ENCODE results near the gene PPID. TPM values are rescaled to one million over a fixed set of nuclear protein-coding genes. Genes with fewer than 3 reads are reported as not detected.

PPID gene
- 10 to 100 TPM; 30.2 to 32.0 TPM for total RNA-seq
- 10 to 100 TPM; 49.4 to 54.8 TPM for polyA plus RNA-seq

DNA sequence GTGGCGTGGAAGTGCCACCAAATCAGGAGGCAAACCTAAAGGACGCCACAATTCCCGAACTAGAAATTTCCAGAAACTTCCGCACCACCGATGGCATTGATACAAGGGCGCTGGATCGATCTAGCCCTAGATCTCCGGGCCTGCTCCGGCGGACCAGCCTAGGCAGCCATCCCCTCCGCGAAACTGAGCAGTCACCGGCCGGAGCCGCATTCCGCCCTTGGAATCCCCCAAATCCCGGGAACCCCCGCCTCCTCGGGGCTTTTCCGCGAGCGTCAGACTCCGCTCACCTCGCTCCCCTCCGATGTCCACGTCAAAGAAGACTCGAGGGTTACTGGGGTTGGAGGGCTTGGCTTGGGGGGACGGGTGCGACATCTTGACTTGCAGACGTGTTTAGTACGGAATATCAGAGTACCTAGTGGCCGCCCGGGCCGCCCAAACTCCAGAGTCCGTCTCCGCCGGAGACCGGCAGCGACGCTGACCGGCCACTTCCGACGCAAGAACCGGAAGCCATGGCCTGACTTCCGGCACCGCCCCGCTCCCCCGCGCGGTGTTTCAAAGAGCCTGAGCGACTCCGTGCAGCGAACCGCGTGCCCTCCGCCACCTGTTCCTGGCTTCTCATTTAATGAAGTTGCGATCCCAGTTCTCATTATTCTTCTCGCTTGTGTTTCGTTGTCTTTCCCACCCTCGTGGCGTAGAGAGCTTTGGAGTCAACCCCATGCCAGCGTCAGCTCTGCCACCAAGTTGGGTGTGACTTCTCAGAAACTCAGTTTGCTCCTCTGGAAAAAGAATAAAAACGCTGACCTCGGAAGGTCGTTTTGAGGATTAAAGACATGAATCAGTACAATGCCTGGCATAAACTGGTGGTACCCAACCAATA, at the start of gene PPID:
PPID (minus strand) TSS at position 480 of the 877 bp plus-strand sequence; CDS start at position 372, 108 bp downstream.
- Mint-ChIP-seq H3K9me3 (no peaks in the 10 kb centered on the region), H3K27ac (peak within 1 kb of the TSS; percentile 95 to 100 (median 99)), H3K4me3 (peak within 1 kb of the TSS; percentile 95 to 100 (median 98)), H3K36me3 (peaks cover 20 to 46% of the 10 kb centered on the region in 2 donors), H3K4me1 (peaks cover 25 to 45% (median 35%) of the 10 kb centered on the region in 4 donors), H3K27me3 (peaks cover 0 to 4% of the 10 kb centered on the region in 2 donors)
- H3K36me3 ChIP-seq (ENCODE audit: insufficient read depth, low read length): peaks cover 16% of the 10 kb centered on the region
- ChIA-PET CTCF (ENCODE audit: partially characterized antibody) (interaction anchor here (1.1 to 1.5 kb wide), 2 partner anchors 12 to 128 kb away, joined by 4 to 5 read pairs; no protein-coding TSS in a partner anchor), POLR2A (ENCODE audit: partially characterized antibody) (interaction anchor here (1.0 to 1.3 kb wide), 2 partner anchors 8 to 46 kb away, joined by 3 to 8 read pairs; partner anchors contain the start of gene FNIP2)
- intact Hi-C loops (cut with micrococcal nuclease): loop anchor here (1.0 to 2.0 kb wide), 3 partner anchors 46 to 380 kb away; partner anchors contain the start of genes ETFDH, FNIP2 and RAPGEF2
- DNase-seq: peak; percentile 77 to 88 (median 79)
- peaks cover 24% of the 10 kb centered on the region for H3K4me1 ChIP-seq (ENCODE audit: insufficient read depth, low read length)
- H3K9me3 ChIP-seq (ENCODE audit: control insufficient read depth in 1 of 2, low read length in 2 of 2): no peaks in the 10 kb centered on the region
- no peaks in the 10 kb centered on the region for H3K27me3 ChIP-seq (ENCODE audit: insufficient read depth, low read length)
- H3K27ac ChIP-seq (ENCODE audit: low read depth, low read length): peak within 1 kb of the TSS; percentile 93
- peak within 1 kb of the TSS; percentile 63 to 89 for H3K4me3 ChIP-seq (ENCODE audit: low read length in 2 of 2)

- intact Hi-C loops (cut with micrococcal nuclease): loop anchor here (2.0 kb wide), 1 partner anchor 79 kb away; no protein-coding TSS in a partner anchor
- H3K36me3 Mint-ChIP-seq: peaks cover 0 to 5% of the 10 kb centered on the region in 2 donors
- Histone ChIP-seq H3K27me3 (ENCODE audit: insufficient read depth, low read length) (no peaks in the 10 kb centered on the region), H3K27ac (ENCODE audit: low read depth, low read length) (no peak overlapping the region), H3K9me3 (ENCODE audit: control insufficient read depth in 1 of 2, low read length in 2 of 2) (no peaks in the 10 kb centered on the region), H3K4me1 (ENCODE audit: insufficient read depth, low read length) (peaks cover 23% of the 10 kb centered on the region), H3K4me3 (ENCODE audit: low read length in 2 of 2) (no peak overlapping the region), H3K36me3 (ENCODE audit: insufficient read depth, low read length) (no peaks in the 10 kb centered on the region)
- ChIA-PET POLR2A (ENCODE audit: partially characterized antibody) (no interaction called here), CTCF (ENCODE audit: partially characterized antibody) (no interaction called here)
- H3K27me3 Mint-ChIP-seq: no peaks in the 10 kb centered on the region
- H3K4me1 Mint-ChIP-seq: peaks cover 24 to 56% (median 41%) of the 10 kb centered on the region in 4 donors
- DNase-seq: no peak
- H3K27ac Mint-ChIP-seq: peak overlapping the region in 1 of 7 donors; percentile 57
- H3K9me3 Mint-ChIP-seq: peaks cover 0 to 2% (median 0%) of the 10 kb centered on the region in 8 donors
- H3K4me3 Mint-ChIP-seq: peak overlapping the region in 1 of 8 donors; percentile 18
Measured at GRCh38 chr4:158771776-158772175, 48.6 kb upstream of the PPID start.

GRCh38 chr4:158770671-158771070, 47.5 kb upstream of the PPID start:
- Mint-ChIP-seq H3K27ac (peak overlapping the region in 3 of 7 donors; percentile 30 to 90 (median 68)), H3K9me3 (peaks cover 0 to 2% (median 0%) of the 10 kb centered on the region in 8 donors), H3K36me3 (peaks cover 0 to 5% of the 10 kb centered on the region in 2 donors), H3K4me3 (peak overlapping the region in 7 of 8 donors; percentile 14 to 100 (median 97)), H3K27me3 (no peaks in the 10 kb centered on the region), H3K4me1 (peaks cover 24 to 56% (median 41%) of the 10 kb centered on the region in 4 donors)
- no peak for DNase-seq
- intact Hi-C loops (cut with micrococcal nuclease): loop anchor here (2.0 kb wide), 1 partner anchor 80 kb away; no protein-coding TSS in a partner anchor
- ChIA-PET POLR2A (ENCODE audit: partially characterized antibody) (no interaction called here), CTCF (ENCODE audit: partially characterized antibody) (interaction anchor here (0.9 kb wide), 1 partner anchor 18 kb away, joined by 3 read pairs; no protein-coding TSS in a partner anchor)
- no peaks in the 10 kb centered on the region for H3K9me3 ChIP-seq (ENCODE audit: control insufficient read depth in 1 of 2, low read length in 2 of 2)
- no peaks in the 10 kb centered on the region for H3K36me3 ChIP-seq (ENCODE audit: insufficient read depth, low read length)
- no peak overlapping the region for H3K4me3 ChIP-seq (ENCODE audit: low read length in 2 of 2)
- H3K27me3 ChIP-seq (ENCODE audit: insufficient read depth, low read length): no peaks in the 10 kb centered on the region
- H3K4me1 ChIP-seq (ENCODE audit: insufficient read depth, low read length): peaks cover 23% of the 10 kb centered on the region
- H3K27ac ChIP-seq (ENCODE audit: low read depth, low read length): no peak overlapping the region

- Mint-ChIP-seq H3K36me3 (peaks cover 0 to 5% of the 10 kb centered on the region in 2 donors), H3K27me3 (no peaks in the 10 kb centered on the region), H3K27ac (peak overlapping the region; percentile 90 to 99 (median 97)), H3K4me3 (peak overlapping the region; percentile 96 to 100 (median 98)), H3K9me3 (peaks cover 0 to 2% (median 0%) of the 10 kb centered on the region in 8 donors), H3K4me1 (peaks cover 21 to 48% (median 35%) of the 10 kb centered on the region in 4 donors)
- peak; percentile 41 to 53 (median 48) for DNase-seq
- peak overlapping the region; percentile 55 for H3K27ac ChIP-seq (ENCODE audit: low read depth, low read length)
- peaks cover 23% of the 10 kb centered on the region for H3K4me1 ChIP-seq (ENCODE audit: insufficient read depth, low read length)
- intact Hi-C loops (cut with micrococcal nuclease): loop anchor here (1.0 to 2.0 kb wide), 5 partner anchors 9 to 335 kb away; partner anchors contain the start of genes ETFDH and PPID
- POLR2A ChIA-PET (ENCODE audit: partially characterized antibody): interaction anchor here (0.7 to 2.2 kb wide), 8 partner anchors 9 to 131 kb away, joined by 3 to 8 read pairs (median 4); partner anchors contain the start of gene PPID
- no peaks in the 10 kb centered on the region for H3K9me3 ChIP-seq (ENCODE audit: control insufficient read depth in 1 of 2, low read length in 2 of 2)
- H3K27me3 ChIP-seq (ENCODE audit: insufficient read depth, low read length): no peaks in the 10 kb centered on the region
- H3K4me3 ChIP-seq (ENCODE audit: low read length in 2 of 2): peak overlapping the region; percentile 19 to 74
- no peaks in the 10 kb centered on the region for H3K36me3 ChIP-seq (ENCODE audit: insufficient read depth, low read length)
- CTCF ChIA-PET (ENCODE audit: partially characterized antibody): interaction anchor here (0.6 to 2.9 kb wide), 6 partner anchors 10 to 426 kb away, joined by 3 to 12 read pairs (median 3); no protein-coding TSS in a partner anchor
Measured at GRCh38 chr4:158769175-158769921, 46.2 kb upstream of the PPID start.

DNA sequence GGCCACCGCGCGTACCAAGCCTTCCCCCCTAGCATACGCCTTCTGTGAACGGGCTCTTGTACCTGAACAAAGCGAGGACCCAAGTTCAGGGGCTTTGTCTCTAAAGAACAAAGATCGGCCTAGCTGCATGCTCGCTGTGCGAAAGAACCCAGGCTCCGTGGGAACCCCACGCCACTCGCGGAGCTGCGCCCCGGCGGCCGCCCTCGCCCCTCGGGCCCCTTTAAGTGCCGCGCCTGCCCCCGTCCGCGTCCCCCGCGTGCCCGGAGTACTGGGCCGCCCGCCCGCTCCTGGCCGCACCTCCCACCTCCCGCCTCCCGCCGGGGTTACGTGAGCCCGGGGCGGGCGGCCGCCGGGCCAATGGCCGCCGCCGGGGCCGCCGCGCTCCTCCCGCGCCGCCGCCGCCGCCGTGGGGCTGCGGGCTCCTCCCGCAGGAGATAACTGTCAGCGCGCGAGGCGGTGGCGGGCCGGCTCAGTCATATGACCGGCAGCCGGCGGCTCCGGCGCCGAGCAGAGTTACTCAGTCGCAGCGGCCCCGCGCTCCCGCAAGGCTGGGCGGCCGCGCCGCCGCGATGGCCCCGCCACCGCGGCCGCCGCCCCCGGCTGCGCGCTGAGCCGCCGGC, 45.5 kb upstream of the PPID start, which contains the start of gene FNIP2:
FNIP2 (plus strand) TSS at position 472 of the 620 bp plus-strand sequence. CDS start 187 bp downstream, outside the sequence.
- Mint-ChIP-seq H3K4me3 (peak within 1 kb of the TSS; percentile 96 to 100 (median 98)), H3K9me3 (peaks cover 0 to 2% (median 0%) of the 10 kb centered on the region in 8 donors), H3K27me3 (no peaks in the 10 kb centered on the region), H3K4me1 (peaks cover 21 to 48% (median 35%) of the 10 kb centered on the region in 4 donors), H3K36me3 (peaks cover 0 to 5% of the 10 kb centered on the region in 2 donors), H3K27ac (peak within 1 kb of the TSS; percentile 90 to 99 (median 97))
- Histone ChIP-seq H3K27ac (ENCODE audit: low read depth, low read length) (peak within 1 kb of the TSS; percentile 55), H3K27me3 (ENCODE audit: insufficient read depth, low read length) (no peaks in the 10 kb centered on the region), H3K36me3 (ENCODE audit: insufficient read depth, low read length) (no peaks in the 10 kb centered on the region), H3K4me1 (ENCODE audit: insufficient read depth, low read length) (peaks cover 23% of the 10 kb centered on the region), H3K9me3 (ENCODE audit: control insufficient read depth in 1 of 2, low read length in 2 of 2) (no peaks in the 10 kb centered on the region), H3K4me3 (ENCODE audit: low read length in 2 of 2) (peak within 1 kb of the TSS; percentile 19 to 74)
- peak; percentile 75 to 78 (median 76) for DNase-seq
- ChIA-PET POLR2A (ENCODE audit: partially characterized antibody) (interaction anchor here (1.0 to 2.2 kb wide), 5 partner anchors 10 to 58 kb away, joined by 3 to 8 read pairs (median 5); partner anchors contain the start of gene PPID), CTCF (ENCODE audit: partially characterized antibody) (interaction anchor here (0.6 to 2.9 kb wide), 3 partner anchors 39 to 83 kb away, joined by 3 to 12 read pairs (median 3); no protein-coding TSS in a partner anchor)
- intact Hi-C loops (cut with micrococcal nuclease): loop anchor here (1.0 to 2.0 kb wide), 5 partner anchors 10 to 336 kb away; partner anchors contain the start of genes ETFDH and PPID

GRCh38 chr4:158767451-158767850, 44.3 kb upstream of the PPID start:
- H3K4me1 Mint-ChIP-seq: peaks cover 21 to 39% (median 32%) of the 10 kb centered on the region in 4 donors
- peak overlapping the region in 6 of 7 donors; percentile 11 to 96 (median 84) for H3K27ac Mint-ChIP-seq
- no peak for DNase-seq
- peaks cover 23% of the 10 kb centered on the region for H3K4me1 ChIP-seq (ENCODE audit: insufficient read depth, low read length)
- H3K4me3 Mint-ChIP-seq: peak overlapping the region; percentile 25 to 92 (median 88)
- H3K27me3 Mint-ChIP-seq: no peaks in the 10 kb centered on the region
- ChIA-PET POLR2A (ENCODE audit: partially characterized antibody) (no interaction called here), CTCF (ENCODE audit: partially characterized antibody) (interaction anchor here (2.9 kb wide), 1 partner anchor 84 kb away, joined by 12 read pairs; no protein-coding TSS in a partner anchor)
- H3K36me3 Mint-ChIP-seq: peaks cover 0 to 5% of the 10 kb centered on the region in 2 donors
- no peaks in the 10 kb centered on the region for H3K36me3 ChIP-seq (ENCODE audit: insufficient read depth, low read length)
- H3K4me3 ChIP-seq (ENCODE audit: low read length in 2 of 2): no peak overlapping the region
- H3K9me3 ChIP-seq (ENCODE audit: control insufficient read depth in 1 of 2, low read length in 2 of 2): no peaks in the 10 kb centered on the region
- no peak overlapping the region for H3K27ac ChIP-seq (ENCODE audit: low read depth, low read length)
- H3K9me3 Mint-ChIP-seq: peaks cover 0 to 2% (median 0%) of the 10 kb centered on the region in 8 donors
- intact Hi-C loops (cut with micrococcal nuclease): no loop called here
- no peaks in the 10 kb centered on the region for H3K27me3 ChIP-seq (ENCODE audit: insufficient read depth, low read length)

All from CD4-positive, alpha-beta memory T cell (primary cell).